ENCODE measurements around the gene NTS.

NTS gene

DNA sequence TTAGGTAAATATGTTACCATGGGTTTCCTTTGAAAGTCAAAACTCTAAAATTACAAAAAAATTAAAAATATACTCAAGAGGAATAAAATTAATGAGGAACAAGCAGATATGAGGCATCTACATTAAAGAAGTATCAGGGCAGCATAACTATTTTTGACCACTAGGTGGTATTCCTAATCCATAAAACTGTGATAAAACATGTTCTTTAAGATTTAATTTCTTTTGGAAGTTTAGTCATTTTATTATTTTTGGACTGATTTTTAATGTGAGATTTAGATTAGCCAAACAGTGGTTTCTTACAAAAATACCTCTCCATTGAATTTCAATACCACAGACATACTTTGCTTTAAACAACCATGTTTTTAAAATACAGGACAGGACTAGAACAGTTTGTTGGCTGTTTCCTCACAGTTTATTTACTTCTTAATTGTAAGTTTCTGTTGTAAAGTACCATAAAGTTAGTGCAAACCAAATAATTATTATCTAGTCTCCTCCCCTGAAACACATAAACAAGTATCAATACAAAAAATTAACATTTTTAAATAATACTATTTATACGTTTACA is 49.8 kb downstream of the NTS start:
- DNase-seq: peak; percentile 49

DNA sequence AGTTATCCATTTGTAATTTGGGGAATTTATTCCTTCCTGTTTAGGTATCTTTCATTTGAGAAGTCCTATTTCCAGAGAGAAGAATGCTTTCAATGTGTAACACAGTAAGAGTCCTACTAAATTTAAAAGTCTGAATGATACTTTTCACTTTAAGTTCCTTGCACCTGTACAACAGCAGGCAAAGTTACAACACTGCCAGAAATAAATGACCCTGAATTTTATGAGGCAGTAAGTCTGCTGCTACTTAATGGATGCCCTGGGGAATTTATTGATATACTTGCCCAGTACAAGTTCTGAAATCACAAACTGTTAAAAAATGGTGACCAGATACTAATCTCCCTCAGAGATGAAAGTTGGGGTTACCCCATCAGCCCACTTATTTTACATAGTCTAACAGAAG is 53.1 kb downstream of the NTS start:
- no peak for DNase-seq
